HG02642 (cell line): ENCODE results near the gene CHRDL2.
"Not testable (repeated sequence)": the region's sequence is repeated elsewhere in the genome, so short reads cannot be mapped to it uniquely, and the experiment has no call there.

Experiments
- ATAC-seq: cut with Tn5 transposase; IDR thresholded peaks from one replicate; pipeline ENCODE4 v1.9.1; 2021; ENCODE audit warnings: mild to moderate bottlenecking; ENCODE audit not compliant: unreplicated experiment, poor library complexity

CHRDL2 gene

DNA sequence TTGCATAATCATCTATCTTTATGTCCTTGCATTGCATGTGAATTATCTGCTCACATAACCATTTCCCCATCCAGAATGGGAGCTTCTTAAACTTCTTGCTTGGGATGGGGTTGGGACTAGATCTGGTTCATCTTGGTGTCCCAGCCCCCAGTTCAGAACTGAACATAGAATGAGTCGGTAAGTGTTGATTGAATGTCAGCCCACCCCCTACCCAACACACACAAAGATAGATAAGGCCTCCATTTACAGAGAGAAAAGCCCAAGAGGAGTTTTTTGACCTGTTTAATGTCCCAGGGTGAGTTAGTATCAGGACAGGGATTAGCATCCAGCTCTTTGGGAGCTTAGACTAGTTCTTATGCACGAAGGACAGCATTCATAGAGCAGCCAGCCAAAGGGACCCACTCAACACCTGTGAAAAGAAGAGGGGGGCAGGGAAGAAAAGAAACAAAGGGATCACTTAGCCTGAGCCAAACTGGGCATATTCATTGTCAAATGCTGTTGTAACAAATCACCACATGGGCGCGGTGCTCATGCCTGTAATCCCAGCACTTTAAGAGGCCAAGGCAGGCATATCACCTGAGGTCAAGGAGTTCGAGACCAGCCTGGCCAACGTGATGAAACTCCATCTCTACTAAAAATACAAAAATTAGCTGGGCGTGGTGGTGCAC lies 57.4 kb downstream of the CHRDL2 start:
- ATAC-seq: no peak

GRCh38 chr11:74672956-74673692 lies 58.1 kb downstream of the CHRDL2 start:
- ATAC-seq: no peak

GRCh38 chr11:74672332-74672955 lies 58.8 kb downstream of the CHRDL2 start:
- ATAC-seq: no peak

- ATAC-seq: no peak
Measured at GRCh38 chr11:74671520-74672196, 59.6 kb downstream of the CHRDL2 start.

- ATAC-seq: no peak
Measured at GRCh38 chr11:74670171-74670570, 61.1 kb downstream of the CHRDL2 start.

DNA sequence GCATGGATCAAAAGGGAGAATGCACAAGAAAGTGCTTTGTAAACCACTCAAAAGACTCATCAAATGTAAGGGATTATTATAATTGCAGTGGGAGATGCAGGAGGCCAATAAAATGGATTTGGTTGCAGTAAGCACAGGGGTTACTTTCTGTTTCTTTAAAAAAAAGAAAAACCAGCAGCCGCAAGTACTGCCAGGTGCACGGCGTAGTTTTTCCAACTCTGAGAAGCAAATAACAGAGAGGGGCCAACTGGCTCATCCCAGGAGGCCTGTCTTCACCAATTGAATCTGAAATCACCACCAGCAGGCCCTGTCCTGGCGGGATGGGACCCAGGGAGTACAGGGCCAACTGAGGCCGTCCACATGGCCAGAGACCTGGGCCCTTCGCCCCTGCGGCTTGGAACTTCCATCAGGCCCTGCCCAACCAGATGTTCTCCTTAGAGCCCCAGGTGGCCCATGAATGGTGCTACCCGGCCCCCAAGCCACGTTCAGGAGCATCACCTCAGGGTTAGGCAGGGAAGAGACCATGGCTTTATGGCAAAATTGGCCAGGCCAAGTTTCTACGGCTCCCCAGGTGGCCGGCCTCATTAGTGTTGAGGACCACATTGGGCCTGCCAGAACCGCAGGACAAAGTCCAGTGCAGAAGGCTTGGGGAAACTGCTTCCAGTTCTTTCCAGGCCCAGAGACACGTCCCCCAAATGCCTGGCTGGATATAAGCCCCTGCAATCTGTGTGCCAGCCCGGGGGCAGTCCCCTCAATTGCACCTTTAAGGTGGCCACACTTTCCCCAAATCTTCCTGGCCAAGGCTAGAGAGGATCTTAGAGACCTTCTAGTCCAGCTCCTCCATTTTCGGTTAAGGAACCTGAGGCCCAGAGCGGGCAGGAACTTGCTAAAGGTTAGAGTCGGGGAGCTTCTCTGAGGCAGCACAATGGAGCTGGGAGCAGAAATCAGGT lies 61.7 kb downstream of the CHRDL2 start:
- no peak for ATAC-seq

- ATAC-seq: no peak
Measured at GRCh38 chr11:74663315-74663714, 67.9 kb downstream of the CHRDL2 start.

GRCh38 chr11:74662487-74663103 lies 68.6 kb downstream of the CHRDL2 start:
- no peak for ATAC-seq

GRCh38 chr11:74659124-74659523 lies 72.1 kb downstream of the CHRDL2 start:
- not testable (repeated sequence) for ATAC-seq

DNA sequence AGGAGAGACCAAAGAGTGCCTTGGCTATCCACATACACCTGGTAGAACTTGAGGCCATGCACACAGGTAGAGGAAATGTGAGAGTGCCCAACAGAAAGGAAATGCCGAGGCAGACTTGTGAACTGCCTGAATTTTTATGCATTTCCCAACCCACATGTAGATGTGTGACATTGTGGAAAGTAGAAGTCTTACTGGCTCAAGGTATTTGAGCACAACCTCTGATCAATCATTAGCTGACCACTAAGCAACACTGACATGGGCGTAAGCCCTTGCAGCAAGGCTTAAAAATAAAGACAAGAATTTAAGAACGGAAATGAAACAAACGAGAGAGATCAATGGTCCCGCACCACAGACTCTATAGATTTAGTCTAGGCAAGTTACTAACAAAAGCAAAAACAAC lies 76.2 kb downstream of the CHRDL2 start:
- ATAC-seq: no peak

DNA sequence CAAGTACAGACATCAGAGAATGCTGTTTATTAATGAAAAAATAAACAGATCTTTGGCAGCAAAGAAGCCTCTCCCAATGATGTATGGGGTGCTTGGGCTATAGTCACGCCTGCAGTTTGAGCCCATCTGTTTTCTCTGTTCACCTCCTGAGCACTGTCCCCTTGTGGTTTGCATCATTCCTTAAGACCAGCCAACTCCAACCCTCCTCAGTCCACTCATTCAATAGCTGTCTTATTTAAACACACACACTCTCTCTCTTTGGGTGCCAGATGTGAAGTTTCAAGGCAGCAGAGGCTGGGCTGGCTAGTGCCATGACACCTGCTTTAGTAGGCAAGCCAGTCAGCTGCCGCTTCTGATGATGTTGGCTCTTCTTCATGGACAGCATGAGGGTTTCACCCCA lies 80.7 kb downstream of the CHRDL2 start:
- no peak for ATAC-seq

- ATAC-seq: no peak
Measured at GRCh38 chr11:74648894-74649293, 82.3 kb downstream of the CHRDL2 start.

- no peak for ATAC-seq
Measured at GRCh38 chr11:74647831-74648230, 83.4 kb downstream of the CHRDL2 start.

DNA sequence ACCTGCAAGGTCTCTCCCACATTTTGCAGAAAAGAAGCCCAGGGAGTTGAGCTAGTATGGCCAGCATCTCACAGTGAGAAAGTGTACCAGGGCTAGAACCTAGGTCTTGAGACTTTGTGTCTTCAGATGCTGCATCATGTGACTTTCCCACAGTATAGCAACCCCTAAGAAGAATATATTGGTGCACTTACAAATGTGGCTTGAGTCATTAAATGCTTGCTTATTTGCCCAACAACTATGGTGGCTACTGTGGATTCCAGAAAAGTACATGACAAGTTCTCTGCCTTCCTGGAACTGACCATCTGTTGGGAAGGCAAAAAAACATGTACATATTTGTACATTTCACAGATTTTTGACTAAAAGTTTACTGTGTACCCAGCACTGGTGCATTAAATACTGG lies 83.8 kb downstream of the CHRDL2 start:
- ATAC-seq: no peak

DNA sequence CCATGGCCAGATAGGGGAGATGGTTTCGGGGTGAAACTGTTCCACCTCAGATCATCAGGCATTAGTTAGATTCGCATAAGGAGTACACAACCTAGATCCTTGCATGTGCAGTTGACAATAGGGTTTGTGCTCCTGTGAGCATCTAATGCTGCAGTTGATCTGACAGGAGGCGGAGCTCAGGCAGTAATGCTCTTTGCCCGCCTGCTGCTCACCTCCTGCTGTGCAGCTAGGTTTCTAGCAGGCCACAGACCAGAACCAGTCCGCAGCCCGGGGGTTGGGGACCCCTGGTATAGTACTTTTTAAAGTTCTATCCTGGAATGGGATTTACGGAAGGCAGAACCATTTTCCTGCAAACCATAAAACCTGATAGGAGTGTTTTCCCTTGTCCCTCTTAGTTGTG lies 84.3 kb downstream of the CHRDL2 start:
- no peak for ATAC-seq
